ENCODE measurements around the gene FXYD4. TPM values are rescaled to one million over a fixed set of nuclear protein-coding genes. Genes with fewer than 3 reads are reported as not detected.

FXYD4 gene
- total and polyA plus RNA-seq, 2 of the 8 experiments (the other 6 are each of a cell fraction or from before 2014, with no cell fraction given): not detected

DNA sequence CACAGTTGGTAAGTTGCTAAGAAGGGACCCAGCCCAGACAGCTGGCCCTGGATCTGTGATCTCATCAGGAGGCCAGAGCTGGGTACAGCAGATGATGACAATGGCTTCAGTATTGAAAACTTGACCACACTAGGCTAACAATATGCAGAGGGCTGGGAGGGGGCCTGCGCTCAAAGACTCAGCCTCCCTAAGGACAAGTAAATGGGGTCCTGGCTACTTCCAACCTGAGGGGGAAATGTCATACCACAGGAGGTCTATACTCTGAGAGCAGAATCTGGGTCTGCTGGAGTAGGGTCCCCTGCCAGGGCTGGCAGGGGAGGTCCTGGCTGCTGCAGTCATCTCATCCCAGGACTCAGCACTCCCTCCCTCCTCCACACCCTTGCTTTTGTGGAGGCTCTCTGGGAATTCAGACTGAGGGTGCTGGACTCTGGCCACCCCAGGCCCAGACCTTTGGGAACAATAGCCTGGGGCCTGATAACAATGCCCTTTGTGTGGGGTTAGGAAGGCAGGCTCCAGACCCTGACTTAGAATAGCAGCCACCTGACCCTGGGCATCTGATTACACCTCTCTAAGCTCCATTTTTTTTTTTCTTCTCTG is 1.4 kb downstream of the FXYD4 start:
- DNase-seq (ENCODE audit: low read depth in 1 of 2, low spot score in 2 of 2) (no peak), FAIRE-seq (no peak)
- H3K27ac ChIP-seq (ENCODE audit: low read depth, low read length): no peak overlapping the region
- H3K23ac ChIP-seq (ENCODE audit: insufficient read length): no peak overlapping the region
- H3K23me2 ChIP-seq (ENCODE audit: low read depth, low read length): no peaks in the 10 kb centered on the region
- no peak overlapping the region for H2BK15ac ChIP-seq (ENCODE audit: low read length)
- no peak overlapping the region for H3K56ac ChIP-seq (replicated peaks; ENCODE audit: insufficient read length, low read depth, low read length)
- H2BK12ac ChIP-seq (ENCODE audit: low read depth, low read length): no peak overlapping the region
- H2BK20ac ChIP-seq (ENCODE audit: low read length): no peak overlapping the region
- no peaks in the 10 kb centered on the region for H3K36me3 ChIP-seq (ENCODE audit: control insufficient read depth in 2 of 4, insufficient read depth in 4 of 4, low read length in 3 of 4)
- CTCF ChIA-PET (ENCODE audit: partially characterized antibody): interaction anchor here (0.8 to 1.8 kb wide), 7 partner anchors 10 to 203 kb away, joined by 3 to 7 read pairs (median 3); no protein-coding TSS in a partner anchor
- H2BK5ac ChIP-seq (ENCODE audit: low read depth, low read length): no peak overlapping the region
- H4K5ac ChIP-seq (ENCODE audit: insufficient read length, low read depth, low read length): no peak overlapping the region
- no peak overlapping the region for H3K18ac ChIP-seq (ENCODE audit: extremely low read depth, low read length)
- H4K20me1 ChIP-seq (replicated peaks in 1 of 2; ENCODE audit: control insufficient read depth in 1 of 2, insufficient read depth in 2 of 2, low read length in 2 of 2): no peaks in the 10 kb centered on the region
- no peak overlapping the region for H2AFZ ChIP-seq (ENCODE audit: low read length)
- no peak overlapping the region for H2AK5ac ChIP-seq (ENCODE audit: low read depth, low read length)
- H3K4me2 ChIP-seq (ENCODE audit: insufficient read depth in 1 of 2, low read depth in 2 of 2, low read length in 2 of 2): no peak overlapping the region; a peak in 1 of 4 replicates
- no peak overlapping the region for H3K14ac ChIP-seq (ENCODE audit: insufficient read length)
- H4K91ac ChIP-seq (replicated peaks; ENCODE audit: insufficient read length, low read length): no peak overlapping the region
- peaks cover 4 to 20% (median 7%) of the 10 kb centered on the region in 4 experiments for H3K4me1 ChIP-seq (replicated peaks in 1 of 4; ENCODE audit: control insufficient read depth in 3 of 4, insufficient read depth in 4 of 4, low read length in 3 of 4)
- H3K79me1 ChIP-seq (ENCODE audit: low read depth, low read length): no peaks in the 10 kb centered on the region
- H3K4me3 ChIP-seq (ENCODE audit: extremely low read depth in 1 of 4, insufficient read depth in 2 of 4, low read depth in 3 of 4, low read length in 4 of 4): no peak overlapping the region
- POLR2A ChIA-PET (ENCODE audit: partially characterized antibody): interaction anchor here (0.6 to 2.7 kb wide), 4 partner anchors 14 to 123 kb away, joined by 3 to 11 read pairs (median 6); no protein-coding TSS in a partner anchor
- H2BK120ac ChIP-seq (replicated peaks; ENCODE audit: low read depth, low read length): no peak overlapping the region
- H4K8ac ChIP-seq (ENCODE audit: extremely low read depth, insufficient read depth, low read length): no peak overlapping the region
- no peak overlapping the region for H3K9ac ChIP-seq (replicated peaks in 1 of 4; ENCODE audit: extremely low read depth in 1 of 4, low read depth in 3 of 4, low read length in 3 of 4)
- peak overlapping the region; percentile 87 for H3K4ac ChIP-seq (replicated peaks; ENCODE audit: insufficient read length, low read depth, low read length)
- no peaks in the 10 kb centered on the region for H3K79me2 ChIP-seq (ENCODE audit: control insufficient read depth in 1 of 2, insufficient read depth in 2 of 2, low read length in 2 of 2)
- H3K9me3 ChIP-seq (ENCODE audit: insufficient read depth in 2 of 2, low read depth in 1 of 2, low read length in 1 of 2): no peaks in the 10 kb centered on the region
- 79% methylated on average over 1 of the region's 1 CpG; no CpG with 5 or more reads in 1 of the 2 experiments for WGBS, 2 experiments (ENCODE audit: extremely low coverage in 1 of 2, insufficient coverage in 1 of 2, insufficient read length in 1 of 2, insufficient replicate concordance in 2 of 2, low coverage in 1 of 2, low lambda C conversion rate in 2 of 2, missing lambda C conversion rate in 1 of 2)
- H3K27me3 ChIP-seq (replicated peaks in 1 of 4; ENCODE audit: control insufficient read depth in 3 of 4, extremely low read depth in 1 of 4, insufficient read depth in 3 of 4, low read length in 3 of 4): 0 out of 7 replicates have a peak, but pooled peaks cover 0 to 2% (median 0%) of the 10 kb centered on the region in 4 experiments
- no peak for TF ChIP-seq SRF (IDR thresholded peaks at IDR 0.05; ENCODE audit: low read depth, low read length)
- TF ChIP-seq PHF8 (conservative IDR thresholded peaks at IDR 0.05; ENCODE audit: low read depth, low read length): no peak
- TF ChIP-seq, protein P1, sequence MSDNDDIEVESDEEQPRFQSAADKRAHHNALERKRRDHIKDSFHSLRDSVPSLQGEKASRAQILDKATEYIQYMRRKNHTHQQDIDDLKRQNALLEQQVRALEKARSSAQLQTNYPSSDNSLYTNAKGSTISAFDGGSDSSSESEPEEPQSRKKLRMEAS (IDR thresholded peaks at IDR 0.05): no peak
- no peak for TF ChIP-seq KDM5A (IDR thresholded peaks at IDR 0.05; ENCODE audit: low read length)
- TF ChIP-seq HDAC6 (IDR thresholded peaks at IDR 0.05; ENCODE audit: low read depth, low read length): no peak
- TF ChIP-seq CREB1 (IDR thresholded peaks at IDR 0.05): no peak
- TF ChIP-seq EP300 (IDR thresholded peaks at IDR 0.05; ENCODE audit: borderline replicate concordance in 1 of 2, low read depth in 2 of 2, low read length in 2 of 2): no peak
- TF ChIP-seq RNF2 (IDR thresholded peaks at IDR 0.05; ENCODE audit: borderline replicate concordance, low read depth, low read length, missing control alignments, poor library complexity, severe bottlenecking): no peak
- TF ChIP-seq RFX5 (IDR thresholded peaks at IDR 0.05; ENCODE audit: borderline replicate concordance, low read depth, low read length): no peak
- no peak for TF ChIP-seq EZH2 (IDR thresholded peaks at IDR 0.05; ENCODE audit: low read depth, low read length, severe bottlenecking)

Data from H1 (cell line).